Glomerular visceral epithelial cell (primary cell): Measurements from ENCODE around the gene PLCL1.

ENCODE experiments used
- DNase-seq: peaks from one replicate; pipeline ENCODE4 v3.0.0-alpha.2; 2016; ENCODE audit errors: extremely low spot score

Gene PLCL1

GRCh38 chr2:197954328-197954727, 149.9 kb downstream of the PLCL1 start:
- DNase-seq = no peak

- no peak for DNase-seq
Observed at GRCh38 chr2:197958592-197959150, 154.3 kb downstream of the PLCL1 start.

GRCh38 chr2:197959383-197959782, 155.0 kb downstream of the PLCL1 start:
- no peak for DNase-seq

- no peak for DNase-seq
Observed at GRCh38 chr2:197960786-197961185, 156.4 kb downstream of the PLCL1 start.

- DNase-seq = no peak
Observed at GRCh38 chr2:197964720-197965119, 160.3 kb downstream of the PLCL1 start.

- no peak for DNase-seq
Observed at GRCh38 chr2:197965756-197966155, 161.4 kb downstream of the PLCL1 start.

GRCh38 chr2:197969391-197969893, 165.0 kb downstream of the PLCL1 start:
- no peak for DNase-seq

- DNase-seq = no peak
Observed at GRCh38 chr2:197972061-197972460, 167.7 kb downstream of the PLCL1 start.

GRCh38 chr2:197972587-197972986, 168.2 kb downstream of the PLCL1 start:
- no peak for DNase-seq

- no peak for DNase-seq
Observed at GRCh38 chr2:197973772-197974171, 169.4 kb downstream of the PLCL1 start.

GRCh38 chr2:197975931-197976519, 171.6 kb downstream of the PLCL1 start:
- no peak for DNase-seq

GRCh38 chr2:197978971-197979370, 174.6 kb downstream of the PLCL1 start:
- DNase-seq = no peak

GRCh38 chr2:197982565-197982964, 178.2 kb downstream of the PLCL1 start:
- no peak for DNase-seq

GRCh38 chr2:197985029-197985638, 180.7 kb downstream of the PLCL1 start:
- DNase-seq = no peak

GRCh38 chr2:197986977-197987376, 182.6 kb downstream of the PLCL1 start:
- DNase-seq = no peak

- DNase-seq = no peak
Observed at GRCh38 chr2:197990356-197990755, 186.0 kb downstream of the PLCL1 start.

- no peak for DNase-seq
Observed at GRCh38 chr2:197992482-197993133, 188.2 kb downstream of the PLCL1 start.

GRCh38 chr2:197993363-197993762, 189.0 kb downstream of the PLCL1 start:
- no peak for DNase-seq

GRCh38 chr2:197993830-197994229, 189.4 kb downstream of the PLCL1 start:
- no peak for DNase-seq

- no peak for DNase-seq
Observed at GRCh38 chr2:197994751-197995150, 190.4 kb downstream of the PLCL1 start.

GRCh38 chr2:197996583-197996982, 192.2 kb downstream of the PLCL1 start:
- no peak for DNase-seq

GRCh38 chr2:197997083-197997541, 192.7 kb downstream of the PLCL1 start:
- DNase-seq = no peak

GRCh38 chr2:197998702-197999101, 194.3 kb downstream of the PLCL1 start:
- DNase-seq = no peak
